ENCODE measurements around the gene MAPK8IP1.
"Not testable (repeated sequence)": the region's sequence is repeated elsewhere in the genome, so short reads cannot be mapped to it uniquely, and the experiment has no call there.

Gene MAPK8IP1

GRCh38 chr11:45885274-45885920, at the start of gene MAPK8IP1:
Gene MAPK8IP1 (plus strand): TSS chr11:45885651. CDS start chr11:45885821, 170 bp downstream.
- peaks cover 12% of the 10 kb centered on the region for H3K36me3 ChIP-seq (ENCODE audit: control insufficient read depth, insufficient read depth, low read length)
- peaks cover 2% of the 10 kb centered on the region for H3K27me3 ChIP-seq (ENCODE audit: control insufficient read depth, insufficient read depth, low read length)
- H3K9ac ChIP-seq (ENCODE audit: low read length), result no peak within 1 kb of the TSS
- H3K4me1 ChIP-seq (ENCODE audit: control insufficient read depth, insufficient read depth, low read length), result peaks cover 11% of the 10 kb centered on the region
- no peak within 1 kb of the TSS for H3K27ac ChIP-seq (ENCODE audit: low read depth, low read length)
- peak within 1 kb of the TSS; percentile 53 for H3K4me3 ChIP-seq (ENCODE audit: low read length)

- Histone ChIP-seq H3K27me3 (ENCODE audit: control insufficient read depth, insufficient read depth, low read length) (no peaks in the 10 kb centered on the region), H3K4me1 (ENCODE audit: control insufficient read depth, insufficient read depth, low read length) (peaks cover 7% of the 10 kb centered on the region), H3K27ac (ENCODE audit: low read depth, low read length) (no peak overlapping the region), H3K36me3 (ENCODE audit: control insufficient read depth, insufficient read depth, low read length) (no peaks in the 10 kb centered on the region), H3K4me3 (ENCODE audit: low read length) (no peak overlapping the region), H3K9ac (ENCODE audit: low read length) (no peak overlapping the region)
Measured at GRCh38 chr11:45839204-45839603, 46.2 kb upstream of the MAPK8IP1 start.

- H3K27me3 ChIP-seq (ENCODE audit: control insufficient read depth, insufficient read depth, low read length); H3K4me1 ChIP-seq (ENCODE audit: control insufficient read depth, insufficient read depth, low read length); H3K9ac ChIP-seq (ENCODE audit: low read length); H3K4me3 ChIP-seq (ENCODE audit: low read length); H3K36me3 ChIP-seq (ENCODE audit: control insufficient read depth, insufficient read depth, low read length); H3K27ac ChIP-seq (ENCODE audit: low read depth, low read length): not testable (repeated sequence)
Measured at GRCh38 chr11:45840251-45840650, 45.2 kb upstream of the MAPK8IP1 start.

- peaks cover 13% of the 10 kb centered on the region for H3K4me1 ChIP-seq (ENCODE audit: control insufficient read depth, insufficient read depth, low read length)
- H3K27ac ChIP-seq (ENCODE audit: low read depth, low read length), result peak overlapping the region; percentile 76
- H3K9ac ChIP-seq (ENCODE audit: low read length), result peak overlapping the region; percentile 5
- no peaks in the 10 kb centered on the region for H3K36me3 ChIP-seq (ENCODE audit: control insufficient read depth, insufficient read depth, low read length)
- peak overlapping the region; percentile 44 for H3K4me3 ChIP-seq (ENCODE audit: low read length)
- H3K27me3 ChIP-seq (ENCODE audit: control insufficient read depth, insufficient read depth, low read length), result no peaks in the 10 kb centered on the region
Measured at GRCh38 chr11:45843158-45843924, 42.1 kb upstream of the MAPK8IP1 start.

GRCh38 chr11:45844822-45845578, 40.5 kb upstream of the MAPK8IP1 start:
- Histone ChIP-seq H3K27ac (ENCODE audit: low read depth, low read length) (no peak overlapping the region), H3K27me3 (ENCODE audit: control insufficient read depth, insufficient read depth, low read length) (no peaks in the 10 kb centered on the region), H3K36me3 (ENCODE audit: control insufficient read depth, insufficient read depth, low read length) (no peaks in the 10 kb centered on the region), H3K4me3 (ENCODE audit: low read length) (no peak overlapping the region), H3K9ac (ENCODE audit: low read length) (no peak overlapping the region), H3K4me1 (ENCODE audit: control insufficient read depth, insufficient read depth, low read length) (peaks cover 13% of the 10 kb centered on the region)

GRCh38 chr11:45846174-45846675, 39.2 kb upstream of the MAPK8IP1 start:
- no peak overlapping the region for H3K9ac ChIP-seq (ENCODE audit: low read length)
- no peaks in the 10 kb centered on the region for H3K36me3 ChIP-seq (ENCODE audit: control insufficient read depth, insufficient read depth, low read length)
- peaks cover 17% of the 10 kb centered on the region for H3K4me1 ChIP-seq (ENCODE audit: control insufficient read depth, insufficient read depth, low read length)
- no peak overlapping the region for H3K4me3 ChIP-seq (ENCODE audit: low read length)
- no peaks in the 10 kb centered on the region for H3K27me3 ChIP-seq (ENCODE audit: control insufficient read depth, insufficient read depth, low read length)
- H3K27ac ChIP-seq (ENCODE audit: low read depth, low read length), result peak overlapping the region; percentile 98

GRCh38 chr11:45846974-45847910, 38.2 kb upstream of the MAPK8IP1 start, which contains the start of gene CRY2:
Gene CRY2 (plus strand): TSS chr11:45847475. CDS start chr11:45847491, 16 bp downstream.
- peak within 1 kb of the TSS; percentile 93 for H3K4me3 ChIP-seq (ENCODE audit: low read length)
- no peaks in the 10 kb centered on the region for H3K36me3 ChIP-seq (ENCODE audit: control insufficient read depth, insufficient read depth, low read length)
- H3K9ac ChIP-seq (ENCODE audit: low read length), result peak within 1 kb of the TSS; percentile 97
- H3K27ac ChIP-seq (ENCODE audit: low read depth, low read length), result peak within 1 kb of the TSS; percentile 98
- no peaks in the 10 kb centered on the region for H3K27me3 ChIP-seq (ENCODE audit: control insufficient read depth, insufficient read depth, low read length)
- H3K4me1 ChIP-seq (ENCODE audit: control insufficient read depth, insufficient read depth, low read length), result peaks cover 24% of the 10 kb centered on the region

- H3K36me3 ChIP-seq (ENCODE audit: control insufficient read depth, insufficient read depth, low read length), result no peaks in the 10 kb centered on the region
- H3K4me1 ChIP-seq (ENCODE audit: control insufficient read depth, insufficient read depth, low read length), result peaks cover 29% of the 10 kb centered on the region
- no peaks in the 10 kb centered on the region for H3K27me3 ChIP-seq (ENCODE audit: control insufficient read depth, insufficient read depth, low read length)
- peak overlapping the region; percentile 93 for H3K4me3 ChIP-seq (ENCODE audit: low read length)
- H3K9ac ChIP-seq (ENCODE audit: low read length), result peak overlapping the region; percentile 97
- H3K27ac ChIP-seq (ENCODE audit: low read depth, low read length), result peak overlapping the region; percentile 98
Measured at GRCh38 chr11:45847911-45848316, 37.5 kb upstream of the MAPK8IP1 start.

- H3K27ac ChIP-seq (ENCODE audit: low read depth, low read length), result peak overlapping the region; percentile 98
- no peaks in the 10 kb centered on the region for H3K36me3 ChIP-seq (ENCODE audit: control insufficient read depth, insufficient read depth, low read length)
- no peaks in the 10 kb centered on the region for H3K27me3 ChIP-seq (ENCODE audit: control insufficient read depth, insufficient read depth, low read length)
- peaks cover 32% of the 10 kb centered on the region for H3K4me1 ChIP-seq (ENCODE audit: control insufficient read depth, insufficient read depth, low read length)
- no peak overlapping the region for H3K9ac ChIP-seq (ENCODE audit: low read length)
- H3K4me3 ChIP-seq (ENCODE audit: low read length), result peak overlapping the region; percentile 93
Measured at GRCh38 chr11:45848654-45849081, 36.8 kb upstream of the MAPK8IP1 start.

GRCh38 chr11:45850446-45850845, 35.0 kb upstream of the MAPK8IP1 start:
- Histone ChIP-seq H3K27me3 (ENCODE audit: control insufficient read depth, insufficient read depth, low read length) (no peaks in the 10 kb centered on the region), H3K9ac (ENCODE audit: low read length) (no peak overlapping the region), H3K36me3 (ENCODE audit: control insufficient read depth, insufficient read depth, low read length) (no peaks in the 10 kb centered on the region), H3K4me3 (ENCODE audit: low read length) (no peak overlapping the region), H3K27ac (ENCODE audit: low read depth, low read length) (no peak overlapping the region), H3K4me1 (ENCODE audit: control insufficient read depth, insufficient read depth, low read length) (peaks cover 44% of the 10 kb centered on the region)

- Histone ChIP-seq H3K4me3 (ENCODE audit: low read length) (no peak overlapping the region), H3K9ac (ENCODE audit: low read length) (no peak overlapping the region), H3K27me3 (ENCODE audit: control insufficient read depth, insufficient read depth, low read length) (no peaks in the 10 kb centered on the region), H3K4me1 (ENCODE audit: control insufficient read depth, insufficient read depth, low read length) (peaks cover 52% of the 10 kb centered on the region), H3K27ac (ENCODE audit: low read depth, low read length) (no peak overlapping the region), H3K36me3 (ENCODE audit: control insufficient read depth, insufficient read depth, low read length) (no peaks in the 10 kb centered on the region)
Measured at GRCh38 chr11:45851228-45851627, 34.2 kb upstream of the MAPK8IP1 start.
